GM18502 (cell line): ENCODE data around the gene CCDC57.

ENCODE experiments used
- ATAC-seq: cut with Tn5 transposase; IDR thresholded peaks from one replicate; pipeline ENCODE4 v1.9.1; 2021; ENCODE audit warnings: mild to moderate bottlenecking; ENCODE audit not compliant: unreplicated experiment, poor library complexity

CCDC57 gene

DNA sequence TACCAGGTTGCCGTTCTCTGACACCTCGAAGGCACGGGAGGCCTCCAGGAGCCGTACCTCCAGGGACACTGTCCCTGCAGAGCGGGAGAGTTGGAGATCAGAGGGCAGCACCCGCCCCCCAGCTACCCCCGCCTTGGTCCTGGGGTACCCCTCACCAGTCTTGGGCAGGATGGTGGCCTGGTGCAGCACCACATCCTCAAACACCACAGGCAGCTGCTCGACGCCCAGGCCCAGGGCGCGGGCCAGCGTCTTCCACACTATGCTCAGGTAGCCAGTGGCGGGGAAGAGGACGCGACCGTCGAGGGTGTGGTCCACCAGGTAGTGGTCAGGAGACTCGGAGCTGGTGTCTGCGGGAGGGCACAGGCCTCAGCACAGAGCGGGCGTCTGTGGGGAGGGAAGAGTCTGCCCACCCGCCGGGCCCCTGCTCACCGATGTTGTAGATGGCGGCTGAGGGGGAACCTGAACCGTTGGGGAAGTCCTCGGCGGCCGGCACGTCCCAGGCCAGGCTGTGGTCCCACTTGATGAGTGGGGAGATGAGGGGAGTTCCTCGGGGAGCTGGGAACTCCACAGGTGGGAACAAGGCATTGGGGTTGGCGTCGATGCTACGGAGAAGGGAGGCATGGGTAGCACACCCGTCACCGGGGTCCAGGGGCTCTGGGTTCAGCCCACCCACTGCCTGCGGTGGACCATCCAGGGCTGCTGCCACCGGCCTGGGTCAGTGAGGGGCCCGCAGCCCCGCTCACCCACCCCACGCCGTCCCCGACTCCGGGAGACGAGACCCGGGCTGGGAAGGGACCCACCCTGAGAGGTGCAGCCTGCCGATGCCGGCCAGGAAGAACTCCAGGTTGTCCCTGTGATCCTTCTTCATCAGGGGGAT is 124.4 kb downstream of the CCDC57 start:
- ATAC-seq, result no peak

DNA sequence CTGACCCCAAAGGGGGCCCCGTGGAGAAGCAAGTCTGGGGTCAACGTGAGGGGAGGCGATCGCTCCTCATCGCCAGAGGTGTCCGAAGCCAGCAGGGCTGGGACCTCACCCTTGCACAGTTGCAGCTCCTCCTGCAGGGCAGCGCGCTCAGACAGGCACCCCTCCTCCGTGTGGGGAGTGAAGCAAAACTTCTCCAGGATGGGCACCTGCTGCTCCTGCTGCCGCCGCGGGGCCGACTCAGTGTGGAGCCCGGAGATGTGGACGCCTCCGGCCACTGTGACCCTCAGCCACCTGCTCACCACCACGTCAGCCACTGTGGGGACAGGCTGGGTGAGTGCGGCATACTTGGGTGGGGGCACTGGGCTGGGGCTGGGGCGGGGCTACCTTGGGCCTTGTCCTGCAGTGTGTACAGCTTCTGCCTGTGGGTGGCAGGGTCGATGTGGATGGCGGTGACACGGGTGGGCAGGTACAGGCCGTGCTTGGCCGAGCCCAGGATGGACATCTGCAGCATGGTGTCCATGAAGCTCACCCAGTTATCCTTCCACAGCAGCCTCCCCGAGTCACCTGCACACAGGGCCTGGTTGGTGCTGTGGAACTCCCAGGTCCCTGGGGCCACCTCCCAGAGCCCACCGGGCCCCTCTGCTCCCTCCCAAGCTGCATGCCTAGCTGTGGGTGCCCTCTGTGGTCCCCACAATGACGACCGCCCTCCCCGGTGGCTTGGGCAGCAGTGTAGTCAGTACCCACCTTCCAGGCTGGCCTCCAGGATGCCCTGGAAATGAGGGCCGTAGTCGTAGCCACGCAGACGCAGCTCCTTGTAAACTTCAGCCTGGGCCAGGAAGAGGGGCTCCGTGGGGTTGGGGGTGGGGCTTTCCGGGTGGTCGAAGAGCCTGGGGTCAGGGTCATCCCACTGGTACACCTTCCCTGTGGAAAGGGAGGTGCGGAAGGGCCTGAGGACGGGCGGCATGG is 125.4 kb downstream of the CCDC57 start:
- ATAC-seq, result no peak

DNA sequence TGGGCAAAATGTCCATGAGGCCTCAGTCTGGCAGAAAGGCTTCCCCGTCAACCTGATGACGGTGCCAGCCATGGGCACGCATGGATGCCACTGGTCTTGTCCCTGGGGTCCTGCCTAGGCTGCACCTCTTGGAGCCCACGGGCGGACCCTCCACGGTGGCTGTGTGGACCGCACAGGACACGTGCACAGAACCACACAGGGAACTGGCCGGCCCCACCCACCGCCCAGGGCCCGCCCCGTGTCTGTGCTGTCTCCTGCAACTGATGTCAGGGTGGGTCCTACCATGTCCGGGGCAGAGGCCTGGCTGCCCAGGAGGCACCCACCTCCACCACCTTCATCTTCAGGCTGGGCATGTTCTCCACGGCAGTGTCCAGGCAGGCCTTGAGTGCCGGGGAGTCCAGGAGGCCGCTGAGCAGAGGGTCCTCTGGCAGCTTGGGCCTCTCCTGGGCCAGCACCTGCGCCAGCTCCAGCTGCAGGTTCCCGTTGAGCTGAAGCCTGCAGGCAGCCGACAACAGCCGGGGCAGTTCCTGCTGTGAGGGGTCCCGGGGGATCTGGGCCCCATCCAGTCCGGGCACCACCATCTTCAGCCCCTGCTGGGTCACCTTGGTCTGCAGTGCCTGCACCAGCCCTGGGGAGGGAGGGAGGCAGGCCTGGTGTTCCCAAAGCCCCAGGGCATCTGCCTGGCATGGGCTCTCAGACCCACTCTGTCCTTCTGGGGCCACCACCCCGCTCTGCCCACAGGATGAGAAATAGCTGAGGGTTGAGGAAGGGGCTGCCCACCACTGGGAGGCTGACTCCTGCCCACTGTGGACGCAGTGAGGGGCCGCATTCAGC is 126.5 kb downstream of the CCDC57 start:
- ATAC-seq, result no peak

- ATAC-seq, result no peak
Measured at GRCh38 chr17:82085031-82085861, 127.4 kb downstream of the CCDC57 start.

- no peak for ATAC-seq
Measured at GRCh38 chr17:82084373-82085030, 128.1 kb downstream of the CCDC57 start.

DNA sequence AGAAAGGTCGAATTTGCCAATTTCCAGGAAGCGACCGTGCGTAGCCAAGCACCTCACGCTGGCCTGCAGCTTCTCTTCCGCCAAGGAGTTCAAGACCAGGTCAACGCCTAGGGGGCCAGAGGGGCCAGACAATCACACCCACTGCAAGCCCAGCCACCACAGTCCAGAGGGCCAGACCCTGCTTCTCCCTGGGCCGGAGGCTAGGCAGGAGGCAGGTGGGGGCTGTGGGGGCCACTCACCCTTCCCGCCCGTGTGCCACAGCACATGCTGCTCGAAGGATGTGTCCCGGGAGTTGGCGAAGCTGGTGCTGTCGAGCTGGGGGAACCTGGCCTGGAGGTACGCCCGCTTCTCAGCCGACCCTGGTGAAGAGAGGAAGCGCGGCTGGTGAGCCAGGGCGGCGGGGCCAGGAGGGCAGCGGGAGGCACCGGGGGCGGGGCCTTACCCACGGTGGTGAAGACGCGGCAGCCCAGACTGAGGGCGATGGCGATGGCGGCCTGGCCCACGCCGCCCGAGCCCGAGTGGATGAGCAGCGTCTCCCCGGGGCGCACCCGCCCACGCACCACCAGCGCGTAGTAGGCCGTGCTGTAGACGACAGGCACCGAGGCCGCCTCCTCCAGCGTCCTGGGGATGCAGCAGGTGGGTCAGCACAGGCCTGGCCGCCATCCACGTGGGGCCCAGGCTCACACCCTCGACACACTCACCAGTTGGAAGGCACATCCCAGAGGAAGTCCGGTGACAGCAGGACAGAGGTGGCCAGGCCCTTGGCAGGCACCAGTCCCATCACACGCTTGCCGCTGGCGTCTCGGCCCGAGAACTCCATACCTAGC is 128.9 kb downstream of the CCDC57 start:
- ATAC-seq, result no peak

DNA sequence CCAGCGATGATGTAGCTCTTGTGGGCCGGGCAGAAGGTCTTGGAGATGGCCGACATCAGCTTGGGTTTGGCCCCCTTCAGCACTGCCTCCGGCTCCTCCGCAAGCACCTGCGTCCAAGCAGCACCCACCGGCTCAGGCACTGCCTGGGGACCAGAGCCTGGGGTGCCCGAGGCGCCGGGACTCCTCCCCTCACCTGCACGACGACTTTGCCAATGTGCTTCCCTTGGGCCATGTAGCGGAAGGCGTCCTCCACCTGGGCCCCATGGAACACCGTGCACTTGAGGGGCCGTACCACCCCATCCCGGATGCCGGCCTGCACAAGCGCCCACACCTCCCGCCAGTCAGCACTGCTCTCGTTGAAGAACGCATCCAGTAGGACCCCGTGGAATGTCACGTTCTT is 129.6 kb downstream of the CCDC57 start:
- no peak for ATAC-seq

GRCh38 chr17:82082456-82082855 is 130.2 kb downstream of the CCDC57 start:
- ATAC-seq, result no peak

- ATAC-seq, result no peak
Measured at GRCh38 chr17:82081966-82082365, 130.7 kb downstream of the CCDC57 start.

GRCh38 chr17:82081546-82081945 is 131.1 kb downstream of the CCDC57 start:
- no peak for ATAC-seq

GRCh38 chr17:82080789-82081464 is 131.7 kb downstream of the CCDC57 start:
- ATAC-seq, result no peak

- no peak for ATAC-seq
Measured at GRCh38 chr17:82080048-82080788, 132.4 kb downstream of the CCDC57 start.

DNA sequence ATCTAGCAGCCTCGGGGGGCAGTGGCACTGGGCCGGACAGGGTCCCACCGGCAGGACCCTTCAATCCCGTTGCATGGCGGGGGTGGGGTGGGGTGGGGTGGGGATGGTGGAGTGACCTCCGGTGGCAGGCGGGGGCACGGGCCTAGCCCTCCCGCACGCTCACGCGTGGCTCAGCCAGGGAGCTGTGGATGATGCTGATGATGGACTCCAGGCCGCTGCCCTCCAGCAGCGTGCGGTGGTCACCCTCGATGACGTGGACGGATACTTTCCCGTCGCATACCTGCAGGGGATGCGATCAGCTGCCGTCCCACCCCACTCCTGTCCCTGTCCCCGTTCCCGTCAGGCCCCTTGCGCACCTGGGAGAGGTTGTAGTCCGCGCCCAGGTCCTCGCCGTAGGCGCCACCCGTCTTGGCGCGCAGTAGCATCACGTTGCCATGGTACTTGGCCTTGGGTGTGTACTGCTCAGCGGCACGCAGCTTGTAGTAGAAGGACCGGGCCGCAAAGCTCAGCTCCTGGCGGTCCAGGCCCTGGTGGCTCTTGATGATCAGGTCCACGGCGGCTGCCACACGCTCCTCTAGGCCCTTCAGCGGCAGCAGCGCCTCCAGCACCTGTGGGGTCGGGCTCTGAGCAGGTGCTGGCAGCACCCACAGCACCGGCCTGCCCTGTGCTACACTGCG is 133.5 kb downstream of the CCDC57 start:
- no peak for ATAC-seq

DNA sequence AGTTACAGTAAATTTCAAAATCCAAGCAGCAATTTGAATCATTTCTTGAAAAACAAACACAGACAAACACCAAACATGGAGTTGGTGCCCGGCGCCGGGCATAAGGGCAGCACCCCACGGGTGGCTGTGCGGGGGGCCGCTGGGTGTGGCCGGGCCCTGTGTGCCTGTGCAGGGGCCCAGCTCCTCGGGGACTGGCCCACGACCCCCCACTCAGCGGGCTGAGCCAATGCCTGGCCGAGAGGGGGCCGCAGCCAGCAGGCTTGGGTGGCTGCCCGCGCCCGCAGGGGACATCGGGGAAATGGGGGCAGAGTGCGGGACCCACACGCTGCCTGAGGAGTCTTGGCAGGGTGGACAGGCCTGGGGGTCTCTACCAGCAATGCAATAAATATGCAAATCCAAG is 134.2 kb downstream of the CCDC57 start:
- ATAC-seq, result no peak

GRCh38 chr17:82077617-82078358 is 134.9 kb downstream of the CCDC57 start:
- no peak for ATAC-seq
